SIG-M5 treated with dmso at 0.1 percent for 504 hours (cell line): Measurements from ENCODE around the gene HERC4.

Experiments
- DNase-seq: peaks from one replicate; lab custom pipeline; 2025; ENCODE audit not compliant: unreplicated experiment; lab: John Stamatoyannopoulos, UW

The HERC4 gene, protein sequence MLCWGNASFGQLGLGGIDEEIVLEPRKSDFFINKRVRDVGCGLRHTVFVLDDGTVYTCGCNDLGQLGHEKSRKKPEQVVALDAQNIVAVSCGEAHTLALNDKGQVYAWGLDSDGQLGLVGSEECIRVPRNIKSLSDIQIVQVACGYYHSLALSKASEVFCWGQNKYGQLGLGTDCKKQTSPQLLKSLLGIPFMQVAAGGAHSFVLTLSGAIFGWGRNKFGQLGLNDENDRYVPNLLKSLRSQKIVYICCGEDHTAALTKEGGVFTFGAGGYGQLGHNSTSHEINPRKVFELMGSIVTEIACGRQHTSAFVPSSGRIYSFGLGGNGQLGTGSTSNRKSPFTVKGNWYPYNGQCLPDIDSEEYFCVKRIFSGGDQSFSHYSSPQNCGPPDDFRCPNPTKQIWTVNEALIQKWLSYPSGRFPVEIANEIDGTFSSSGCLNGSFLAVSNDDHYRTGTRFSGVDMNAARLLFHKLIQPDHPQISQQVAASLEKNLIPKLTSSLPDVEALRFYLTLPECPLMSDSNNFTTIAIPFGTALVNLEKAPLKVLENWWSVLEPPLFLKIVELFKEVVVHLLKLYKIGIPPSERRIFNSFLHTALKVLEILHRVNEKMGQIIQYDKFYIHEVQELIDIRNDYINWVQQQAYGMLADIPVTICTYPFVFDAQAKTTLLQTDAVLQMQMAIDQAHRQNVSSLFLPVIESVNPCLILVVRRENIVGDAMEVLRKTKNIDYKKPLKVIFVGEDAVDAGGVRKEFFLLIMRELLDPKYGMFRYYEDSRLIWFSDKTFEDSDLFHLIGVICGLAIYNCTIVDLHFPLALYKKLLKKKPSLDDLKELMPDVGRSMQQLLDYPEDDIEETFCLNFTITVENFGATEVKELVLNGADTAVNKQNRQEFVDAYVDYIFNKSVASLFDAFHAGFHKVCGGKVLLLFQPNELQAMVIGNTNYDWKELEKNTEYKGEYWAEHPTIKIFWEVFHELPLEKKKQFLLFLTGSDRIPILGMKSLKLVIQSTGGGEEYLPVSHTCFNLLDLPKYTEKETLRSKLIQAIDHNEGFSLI

DNA sequence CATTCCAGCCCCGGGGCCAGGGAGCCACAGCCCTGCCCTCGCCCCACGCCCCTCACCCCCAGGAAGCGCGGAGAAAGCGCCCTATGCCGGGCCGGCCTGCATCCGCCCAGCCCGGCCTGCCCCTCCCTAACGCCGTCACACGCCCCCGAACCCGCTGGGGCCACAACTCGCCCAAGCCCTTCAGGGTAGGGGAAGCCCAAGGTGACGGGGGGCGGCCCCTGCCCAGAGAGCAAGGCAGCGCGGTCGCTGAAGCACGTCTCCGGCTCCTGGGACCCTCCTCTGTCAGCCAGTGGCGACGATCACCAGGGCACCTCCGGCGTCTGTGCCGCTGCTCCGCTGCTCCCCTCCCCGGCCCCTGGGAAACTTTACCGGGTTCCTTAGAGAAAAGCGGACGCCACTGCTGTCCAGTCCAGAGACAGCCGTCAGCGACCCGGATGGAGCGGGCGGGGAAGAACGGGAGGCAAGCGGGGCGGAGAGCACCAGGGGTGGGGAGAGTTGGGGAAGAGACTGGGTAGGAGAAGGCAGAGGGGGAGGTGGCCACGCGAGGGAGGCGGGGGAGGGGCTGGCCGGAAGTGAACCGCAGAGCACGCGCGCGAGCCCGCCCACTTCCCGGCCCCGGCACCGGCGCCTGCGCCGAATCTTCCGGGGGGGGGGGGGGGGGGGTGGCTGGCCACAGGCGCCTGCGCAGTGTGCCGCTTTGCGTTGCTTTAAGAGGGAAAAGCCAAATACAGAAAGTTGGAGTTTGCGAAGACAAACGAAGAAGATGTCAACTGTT lies at the start of gene HERC4:
HERC4 (minus strand) TSS at position 509 of the 775 bp plus-strand sequence. CDS start 2,175 bp downstream, outside the sequence.
- peak; percentile 83 for DNase-seq

DNA sequence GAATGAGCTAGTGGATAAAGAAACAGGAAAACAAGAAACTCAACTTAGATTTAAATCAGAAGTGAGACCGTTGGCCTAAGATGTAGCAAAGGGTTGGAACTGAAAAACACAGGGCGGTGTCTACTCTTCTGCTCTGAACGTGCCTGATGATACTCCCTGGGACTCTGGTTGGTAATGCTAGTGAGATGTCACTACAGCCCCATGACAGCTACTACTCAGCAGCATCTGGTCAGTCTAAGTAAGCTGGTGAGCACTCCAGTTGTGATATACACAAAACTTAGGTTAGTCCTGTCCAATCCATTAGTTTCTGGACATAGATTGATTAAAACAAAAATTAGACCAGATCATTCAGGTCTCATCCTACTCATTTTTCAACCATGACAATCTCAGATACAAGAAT lies 49.6 kb upstream of the HERC4 start:
- DNase-seq, result no peak

DNA sequence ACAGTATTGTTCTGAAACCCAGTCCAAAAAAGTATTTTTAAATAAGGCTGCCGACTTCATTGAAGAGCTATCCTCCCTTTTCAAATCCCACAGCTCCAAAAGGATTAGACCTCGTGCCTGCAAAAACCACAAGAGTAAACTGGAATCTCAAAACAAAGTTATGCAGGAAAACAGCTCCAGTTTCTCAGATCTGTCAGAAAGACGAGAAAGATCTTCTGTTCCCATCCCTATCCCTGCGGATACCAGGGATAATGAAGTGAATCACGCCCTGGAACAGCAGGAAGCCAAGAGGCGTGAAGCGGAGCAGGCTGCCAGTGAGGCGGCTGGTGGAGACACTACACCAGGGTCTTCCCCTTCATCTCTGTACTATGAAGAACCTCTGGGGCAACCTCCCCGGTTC lies 46.8 kb upstream of the HERC4 start:
- DNase-seq, result no peak

DNA sequence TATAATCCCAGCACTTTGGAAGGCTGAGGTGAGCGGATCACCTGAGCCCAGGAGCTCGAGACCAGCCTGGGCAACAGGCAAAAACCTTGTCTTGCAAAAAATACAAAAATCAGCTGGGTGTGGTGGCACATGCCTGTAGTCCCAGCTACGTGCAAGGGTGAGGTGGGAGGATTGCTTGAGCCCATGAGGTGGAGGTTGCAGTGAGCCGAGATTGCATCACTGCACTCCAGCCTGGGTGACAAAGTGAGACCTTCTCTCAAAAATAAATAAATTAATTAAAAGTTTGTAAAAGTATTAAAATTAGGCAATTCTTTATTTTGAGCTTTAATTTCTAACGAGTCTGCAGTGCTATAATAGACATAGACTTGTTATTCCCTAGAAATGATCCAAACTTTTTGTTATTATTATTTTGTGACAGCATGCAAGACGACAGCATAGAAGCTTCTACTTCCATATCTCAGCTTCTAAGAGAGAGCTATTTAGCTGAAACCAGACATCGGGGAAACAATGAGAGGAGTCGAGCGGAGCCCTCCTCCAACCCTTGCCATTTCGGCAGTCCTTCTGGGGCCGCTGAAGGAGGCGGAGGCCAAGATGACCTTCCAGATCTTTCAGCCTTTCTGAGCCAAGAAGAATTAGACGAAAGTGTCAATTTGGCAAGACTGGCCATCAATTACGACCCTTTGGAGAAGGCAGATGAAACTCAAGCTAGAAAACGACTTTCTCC lies 46.1 kb upstream of the HERC4 start:
- no peak for DNase-seq

DNA sequence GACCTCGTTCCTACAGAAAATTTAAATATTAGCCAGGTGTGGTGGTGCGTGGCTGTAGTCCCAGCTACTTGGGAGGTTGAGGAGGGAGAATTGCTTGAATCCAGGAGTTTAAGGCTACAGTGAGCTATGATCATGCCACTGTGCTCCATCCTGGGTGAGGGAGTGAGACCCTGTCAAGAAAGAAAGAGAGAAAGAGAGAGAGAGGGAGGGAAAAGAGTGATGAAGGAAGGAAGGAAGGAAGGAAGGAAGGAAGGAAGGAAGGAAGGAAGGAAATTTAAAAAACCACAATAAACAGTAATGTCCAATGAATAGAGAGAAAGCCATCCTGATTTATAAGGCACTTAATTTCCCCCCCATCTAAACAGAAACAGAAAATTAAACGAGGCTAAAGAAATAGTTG lies 43.6 kb upstream of the HERC4 start:
- DNase-seq, result no peak

DNA sequence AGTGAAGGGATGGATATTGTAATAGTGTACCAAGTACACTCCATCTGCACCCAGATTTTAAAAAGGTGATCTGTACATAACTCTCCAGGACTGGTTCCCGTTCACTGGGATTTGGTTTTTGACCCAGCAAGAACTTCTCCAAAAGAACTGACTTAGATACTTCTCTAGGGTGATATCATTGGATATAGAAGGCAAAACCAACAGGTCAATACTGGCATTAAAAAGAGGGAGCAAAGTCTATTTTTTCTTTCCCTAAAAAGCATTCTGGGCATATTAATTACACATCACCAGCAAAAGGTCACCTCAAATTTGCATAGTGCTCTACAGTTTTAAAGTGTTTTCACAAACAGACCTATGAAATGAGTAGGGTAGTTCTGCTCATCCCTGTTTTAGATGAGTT lies 37.8 kb upstream of the HERC4 start:
- DNase-seq, result no peak

DNA sequence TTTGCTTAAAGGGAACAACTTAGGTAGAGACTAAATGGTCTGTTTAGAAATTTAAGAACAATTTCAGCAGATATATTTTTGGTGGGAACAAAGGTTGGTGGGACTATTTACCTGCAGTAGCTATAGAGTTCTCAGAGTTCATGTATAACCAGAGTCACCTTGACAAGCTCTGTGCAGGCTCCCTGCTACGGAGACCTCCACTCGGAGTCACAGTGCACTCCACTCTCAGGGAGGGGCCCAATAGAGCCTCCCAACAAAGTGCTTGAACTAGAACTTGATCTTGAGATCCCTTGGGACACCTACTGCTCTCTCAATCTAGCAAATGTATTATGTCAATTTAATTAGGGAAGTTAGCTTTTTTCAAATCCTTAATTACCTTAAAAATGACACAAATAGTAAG lies 36.5 kb upstream of the HERC4 start:
- DNase-seq, result no peak

DNA sequence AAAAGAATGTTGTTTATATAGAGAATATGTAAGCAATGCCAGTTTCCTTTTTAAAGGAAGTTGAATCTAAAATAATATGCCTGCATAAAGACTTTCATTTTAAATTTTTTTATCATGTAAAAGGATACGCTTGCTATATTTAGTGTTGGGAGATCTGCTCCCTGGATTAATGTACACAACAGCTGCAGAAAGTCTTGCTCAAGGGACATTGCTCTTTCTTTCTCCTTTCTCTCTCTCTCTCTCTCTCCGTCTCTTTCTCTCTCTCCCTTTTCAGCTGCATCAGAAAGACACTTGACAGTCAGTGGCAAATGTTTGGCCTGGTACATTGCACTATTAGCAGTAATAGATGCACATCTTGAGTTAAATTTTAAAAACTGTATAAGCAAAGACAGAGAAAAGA lies 34.9 kb upstream of the HERC4 start:
- no peak for DNase-seq

DNA sequence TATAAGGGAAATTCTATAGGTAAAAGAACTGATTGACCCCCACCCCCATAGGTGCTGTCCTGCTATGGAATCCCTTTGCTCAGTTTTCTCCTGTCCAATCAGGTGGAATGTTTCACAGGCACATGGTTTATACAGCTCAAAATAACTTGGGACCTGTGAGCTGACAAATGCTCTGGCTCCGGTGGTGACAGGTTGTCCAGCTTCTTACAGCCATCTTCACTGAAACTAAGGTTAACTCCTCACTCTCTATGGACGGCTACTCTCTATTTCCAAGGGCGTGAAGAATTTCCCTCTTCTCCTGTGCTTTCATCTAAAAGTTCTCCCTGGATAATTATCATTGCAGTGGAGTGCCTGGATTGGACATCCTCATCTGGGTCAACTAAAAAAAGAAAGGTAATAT lies 34.2 kb upstream of the HERC4 start, which contains the start of gene MYPN:
MYPN (plus strand) TSS at position 158 of the 400 bp plus-strand sequence. CDS start 11,951 bp downstream, outside the sequence.
- no peak for DNase-seq

DNA sequence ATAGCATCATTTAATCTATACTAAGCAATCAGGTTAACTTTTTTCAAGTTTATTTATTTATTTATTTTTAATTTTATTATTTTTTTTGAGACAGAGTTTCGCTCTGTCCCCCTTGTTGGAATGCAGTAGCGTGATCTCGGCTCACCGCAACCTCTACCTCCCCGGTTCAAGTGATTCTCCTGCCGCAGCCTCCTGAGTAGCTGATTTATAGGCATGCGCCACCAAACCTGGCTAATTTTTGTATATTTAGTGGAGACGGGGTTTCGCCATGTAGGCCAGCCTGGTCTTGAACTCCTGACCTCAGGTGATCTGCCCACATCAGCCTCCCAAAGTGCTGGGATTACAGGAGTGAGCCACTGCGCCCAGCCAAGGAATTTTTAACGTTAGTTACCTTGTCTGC lies 33.6 kb upstream of the HERC4 start:
- no peak for DNase-seq

DNA sequence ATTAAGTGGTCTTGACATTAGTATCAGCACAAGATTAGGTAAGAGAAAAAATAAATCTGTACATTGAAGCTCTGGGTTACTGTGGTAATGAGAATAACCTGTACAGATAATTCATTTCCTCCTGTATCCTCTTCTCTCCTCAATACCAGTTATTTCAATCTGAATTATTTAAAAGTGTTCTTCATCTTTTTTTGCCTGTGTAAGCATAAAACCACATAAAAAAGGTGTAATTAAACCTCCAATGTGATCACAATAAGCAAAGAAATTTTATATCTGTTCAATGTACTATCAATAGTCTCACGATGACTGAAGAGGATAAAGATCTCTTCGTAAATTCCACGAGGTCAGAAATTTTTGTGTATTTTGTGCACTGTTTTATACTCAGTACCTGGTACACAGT lies 33.0 kb upstream of the HERC4 start:
- no peak for DNase-seq

DNA sequence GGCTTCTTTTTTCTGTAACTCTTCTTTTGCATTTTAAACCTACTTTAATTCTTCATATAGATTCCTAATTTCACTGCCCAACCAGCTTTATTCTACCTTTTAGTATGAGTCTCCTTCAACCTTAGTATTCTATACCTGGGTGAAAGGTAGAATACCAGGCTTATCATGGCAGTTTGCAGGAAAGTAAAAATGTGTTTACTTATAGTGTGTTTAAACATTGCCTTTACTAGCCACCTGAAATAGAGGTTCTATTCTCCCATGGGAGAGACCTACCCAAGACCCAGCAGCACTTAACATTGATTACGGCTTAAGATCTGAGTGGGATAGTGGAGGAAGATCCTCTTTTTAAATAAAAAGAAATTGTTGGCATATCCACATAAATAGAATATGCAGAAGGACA lies 32.6 kb upstream of the HERC4 start:
- DNase-seq, result no peak

DNA sequence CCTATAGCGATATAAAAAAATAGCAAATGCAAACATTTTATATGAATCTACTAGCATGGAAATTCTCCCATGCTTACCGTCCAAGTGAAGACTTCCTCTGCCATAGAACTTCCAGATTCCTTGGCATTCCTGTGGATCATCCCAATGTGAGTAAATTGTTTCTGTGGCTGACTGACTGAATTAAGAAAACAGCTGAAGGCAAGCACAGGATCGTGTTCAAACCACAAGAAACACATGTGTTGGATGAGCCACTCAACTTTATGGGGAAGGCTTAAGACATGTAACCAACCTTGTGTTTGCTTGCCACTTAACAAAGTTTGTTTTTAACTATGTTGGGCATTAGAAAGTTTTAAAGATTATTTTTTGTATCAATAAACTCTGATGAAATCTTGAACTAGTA lies 31.6 kb upstream of the HERC4 start:
- DNase-seq, result no peak

DNA sequence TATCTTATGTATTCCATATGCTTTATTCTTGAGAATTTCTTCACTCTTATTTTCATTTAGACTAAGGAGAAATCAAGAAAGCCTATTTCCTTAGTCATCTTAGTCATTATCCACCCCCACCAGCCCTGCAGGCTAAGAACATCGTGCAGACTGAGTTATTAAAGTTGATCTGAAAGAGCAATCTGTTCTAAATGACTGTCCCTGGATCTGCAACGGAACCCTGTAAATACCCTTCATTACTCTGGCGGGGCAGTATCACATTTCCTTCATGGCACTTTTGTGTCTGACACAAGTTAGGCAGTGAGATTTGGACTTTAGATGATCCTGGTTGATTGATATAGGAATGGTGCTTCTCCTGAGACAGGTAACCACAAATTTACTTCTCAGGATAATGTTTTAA lies 30.7 kb upstream of the HERC4 start:
- DNase-seq, result no peak

DNA sequence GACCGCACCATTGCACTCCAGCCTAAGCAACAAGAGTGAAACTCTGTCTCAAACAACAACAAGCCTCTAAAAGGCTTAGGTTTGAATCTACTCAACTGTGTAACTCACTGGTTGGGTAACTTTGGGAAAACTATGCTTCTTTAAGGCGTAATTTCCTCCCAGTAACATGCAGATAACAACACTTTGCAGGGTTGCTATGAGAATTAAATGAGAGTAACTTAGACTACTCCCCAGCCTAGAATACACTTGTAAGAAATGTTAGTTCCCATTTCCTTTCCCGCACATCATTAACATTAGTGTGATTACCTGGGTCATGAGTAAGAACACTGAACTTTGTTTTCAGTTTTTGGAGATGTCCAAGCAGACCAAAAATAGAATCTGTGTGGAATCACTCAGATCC lies 28.8 kb upstream of the HERC4 start:
- no peak for DNase-seq

DNA sequence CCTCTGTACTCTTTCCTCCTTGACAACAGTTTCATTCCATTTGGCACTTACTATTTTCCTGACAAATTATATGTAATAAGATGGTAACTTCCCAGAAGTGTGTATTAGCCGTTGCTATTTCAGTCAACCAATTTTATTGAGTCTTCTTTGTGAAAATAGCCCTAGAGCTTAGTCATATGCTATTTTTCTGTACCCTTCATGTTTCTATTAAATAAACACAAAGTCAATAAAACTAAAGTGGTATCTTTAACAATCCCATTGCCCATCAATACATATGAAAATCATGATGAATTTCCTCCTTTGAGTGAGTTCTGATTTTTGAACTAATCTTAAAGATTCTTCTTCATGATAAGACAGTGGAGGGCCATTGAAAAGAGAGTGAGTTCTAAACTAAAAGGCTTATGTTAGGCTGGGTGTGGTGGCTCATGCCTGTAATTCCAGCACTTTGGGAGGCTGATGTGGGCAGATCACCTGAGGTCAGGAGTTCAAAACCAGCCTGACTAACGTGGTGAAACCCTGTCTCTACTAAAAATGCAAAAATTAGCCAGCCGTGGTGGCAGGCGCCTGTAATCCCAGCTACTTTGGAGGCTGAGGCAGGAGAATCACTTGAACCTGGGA lies 28.3 kb upstream of the HERC4 start:
- no peak for DNase-seq

DNA sequence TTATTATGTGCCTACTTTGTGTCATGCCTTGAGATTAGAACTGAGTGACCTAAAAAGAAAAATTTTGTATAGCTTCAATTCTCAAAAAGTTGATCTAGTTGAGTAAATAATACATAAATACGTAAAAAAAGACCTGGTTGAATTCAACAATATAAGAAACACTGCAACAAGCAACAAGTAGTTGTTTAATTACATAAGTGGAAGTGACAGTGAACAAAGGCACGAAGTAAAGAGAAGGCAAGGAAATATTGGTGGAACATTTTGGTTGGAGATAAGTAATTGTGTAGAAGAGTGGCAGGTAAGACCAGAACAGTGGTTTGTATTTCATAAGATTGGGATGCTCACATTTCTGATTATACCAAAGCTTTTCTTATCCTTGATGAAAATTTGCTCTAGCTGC lies 26.0 kb upstream of the HERC4 start:
- no peak for DNase-seq

DNA sequence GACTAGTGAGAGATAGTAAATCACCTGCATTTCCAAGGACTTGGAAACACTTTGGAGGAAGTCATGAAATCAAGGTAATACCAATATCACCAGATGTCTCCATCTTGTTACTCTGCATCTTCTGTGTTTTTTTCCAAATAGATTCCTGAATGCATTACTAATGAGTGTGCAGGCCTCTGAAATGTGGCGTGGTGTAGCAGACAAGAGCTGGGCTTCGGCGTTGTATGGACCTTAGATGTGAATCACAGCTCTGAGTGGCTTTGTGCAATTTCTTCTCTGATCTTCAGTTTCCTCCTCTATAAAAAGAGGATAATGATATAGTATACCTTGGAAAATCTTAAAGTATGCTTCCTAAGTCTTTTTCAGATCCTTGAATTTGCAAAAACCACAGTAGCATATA lies 24.7 kb upstream of the HERC4 start:
- no peak for DNase-seq

DNA sequence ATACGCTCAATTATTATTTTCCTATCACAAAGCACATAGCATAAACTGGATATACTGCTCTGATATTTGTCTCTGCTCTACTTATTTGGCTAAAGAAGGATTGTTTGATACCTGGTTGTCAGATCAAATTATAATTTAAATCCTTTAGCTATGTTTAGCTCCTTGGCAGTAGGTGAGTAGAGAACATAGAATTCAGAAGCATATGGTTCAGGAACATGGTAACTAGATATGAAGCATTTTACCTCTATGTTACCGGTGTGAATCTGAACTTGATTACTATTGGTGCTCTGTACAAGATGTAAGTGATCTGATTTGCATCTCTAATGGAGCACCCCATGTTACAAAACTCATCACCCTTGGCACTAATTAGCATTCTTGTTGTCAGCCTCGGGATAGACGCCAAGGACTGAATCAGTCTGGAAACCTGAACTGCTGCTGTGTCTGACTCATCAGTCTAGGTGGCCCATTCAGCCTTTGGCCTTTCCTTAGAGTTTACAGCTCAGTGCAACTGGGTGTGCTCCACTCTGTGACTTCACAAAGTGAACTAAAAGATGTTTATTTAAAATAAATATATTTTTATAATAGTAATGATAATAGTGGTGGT lies 21.9 kb upstream of the HERC4 start:
- DNase-seq, result peak; percentile 25

DNA sequence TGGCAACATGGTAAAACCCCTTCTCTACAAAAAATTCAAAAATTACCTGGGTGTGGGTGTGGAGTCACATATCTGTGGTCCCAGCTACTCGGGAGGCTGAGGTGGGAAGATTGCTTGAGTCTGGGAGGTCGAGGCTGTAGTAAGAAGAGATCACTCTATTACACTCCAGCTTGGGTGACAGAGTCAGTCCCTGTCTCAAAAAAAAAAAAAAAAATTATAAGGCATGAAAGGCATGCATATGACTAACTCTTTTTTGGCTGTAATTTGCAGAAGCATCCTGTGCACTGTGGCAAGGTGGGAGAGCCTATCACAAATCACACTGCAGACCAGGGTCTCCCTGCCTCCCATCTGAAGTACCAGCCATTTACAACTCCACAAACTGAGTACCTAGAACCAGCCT lies 20.1 kb upstream of the HERC4 start:
- DNase-seq, result no peak
